H1 (cell line): Measurements from ENCODE around the gene ARHGAP21. TPM values are rescaled to one million over a fixed set of nuclear protein-coding genes. Genes with fewer than 3 reads are reported as not detected.

Experiments used
- CTCF ChIA-PET: fragments of 300-600 bp; sonication (Branson Sonifier 250); formaldehyde crosslinking; loops from one replicate; lab custom pipeline; 2021; ENCODE audit not compliant: partially characterized antibody; lab: Charles Lee
- POLR2A ChIA-PET: fragments of 300-600 bp; sonication (Branson Sonifier 250); formaldehyde crosslinking; loops from one replicate; lab custom pipeline; 2021; ENCODE audit warnings: inconsistent platforms; ENCODE audit not compliant: partially characterized antibody; lab: Charles Lee
- DNase-seq, 2 experiments: peaks; one replicate each; pipeline versions ENCODE4 v3.0.0 to v3.0.0-alpha.2; 2010 to 2022; ENCODE audit warnings: low spot score in 2 of 2, low read depth in 1 of 2, mixed read lengths in 1 of 2
- FAIRE-seq: peaks from 2 replicates; lab custom pipeline; 2011; peaks lifted over from hg19 to GRCh38; lab: Jason Lieb, UNC
- H2AFZ ChIP-seq: 2 replicates; pipeline ENCODE4 v1.8.1; 2012; ENCODE audit warnings: low read length, inconsistent platforms
- H2AK5ac ChIP-seq: 2 replicates; pipeline ENCODE4 v1.6.1; 2013; ENCODE audit warnings: low read depth, low read length
- H2BK120ac ChIP-seq: replicated peaks from 2 replicates; pipeline ENCODE3; 2013; ENCODE audit warnings: low read depth, low read length, inconsistent platforms
- H2BK12ac ChIP-seq: 2 replicates; pipeline ENCODE4 v1.6.1; 2013; ENCODE audit warnings: low read depth, low read length
- H2BK15ac ChIP-seq: 2 replicates; pipeline ENCODE4 v1.6.1; 2013; ENCODE audit warnings: low read length
- H2BK20ac ChIP-seq: 2 replicates; pipeline ENCODE4 v1.6.1; 2013; ENCODE audit warnings: low read length
- H2BK5ac ChIP-seq: 2 replicates; pipeline ENCODE4 v1.6.1; 2013; ENCODE audit warnings: low read depth, low read length
- H3K14ac ChIP-seq: 2 replicates; pipeline ENCODE4 v1.6.1; 2013; ENCODE audit warnings: inconsistent platforms; ENCODE audit not compliant: insufficient read length
- H3K18ac ChIP-seq: 2 replicates; pipeline ENCODE4 v1.6.1; 2013; ENCODE audit warnings: low read length; ENCODE audit errors: extremely low read depth
- H3K23ac ChIP-seq: 2 replicates; pipeline ENCODE4 v1.6.1; 2013; ENCODE audit warnings: inconsistent platforms; ENCODE audit not compliant: insufficient read length
- H3K23me2 ChIP-seq: 2 replicates; pipeline ENCODE4 v1.6.1; 2013; ENCODE audit warnings: low read depth, low read length
- H3K27ac ChIP-seq: 2 replicates; pipeline ENCODE4 v1.6.1; 2011; ENCODE audit warnings: low read depth, low read length, inconsistent platforms
- H3K27me3 ChIP-seq, 4 experiments: replicated peaks in 1 of 4; 1 replicate in 1 of 4; 2 replicates in 3 of 4; pipeline versions ENCODE4 v1.6.1 to v1.8.1; 2011 to 2013; ENCODE audit warnings: low read length in 3 of 4, mild to moderate bottlenecking in 3 of 4, inconsistent platforms in 2 of 4, mixed read lengths in 2 of 4, moderate library complexity in 1 of 4; ENCODE audit not compliant: control insufficient read depth in 3 of 4, insufficient read depth in 3 of 4; ENCODE audit errors: extremely low read depth in 1 of 4
- H3K36me3 ChIP-seq, 4 experiments: 2 replicates each; pipeline versions ENCODE4 v1.6.1 to v1.8.1; 2011 to 2013; ENCODE audit warnings: mild to moderate bottlenecking in 4 of 4, low read length in 3 of 4, moderate library complexity in 2 of 4, control low read depth in 1 of 4, inconsistent platforms in 1 of 4; ENCODE audit not compliant: insufficient read depth in 4 of 4, control insufficient read depth in 2 of 4
- H3K4ac ChIP-seq: replicated peaks from 2 replicates; pipeline ENCODE3; 2013; ENCODE audit warnings: low read length, low read depth, mixed read lengths, inconsistent platforms; ENCODE audit not compliant: insufficient read length
- H3K4me1 ChIP-seq, 4 experiments: replicated peaks in 1 of 4; 1 replicate in 1 of 4; 2 replicates in 3 of 4; pipeline versions ENCODE4 v1.6.1 to v1.8.1; 2011 to 2013; ENCODE audit warnings: low read length in 3 of 4, inconsistent platforms in 2 of 4, mixed read lengths in 1 of 4; ENCODE audit not compliant: insufficient read depth in 4 of 4, control insufficient read depth in 3 of 4
- H3K4me2 ChIP-seq, 2 experiments: 2 replicates each; pipeline versions ENCODE4 v1.6.1 to v1.8.1; 2011 to 2013; ENCODE audit warnings: low read depth in 2 of 2, low read length in 2 of 2, control low read depth in 1 of 2, inconsistent platforms in 1 of 2, mild to moderate bottlenecking in 1 of 2; ENCODE audit not compliant: insufficient read depth in 1 of 2
- H3K4me3 ChIP-seq, 4 experiments: fragments of 200-600, 300-600 bp in 1 of 4; sonication (generic), shearing (Covaris generic), sonication (Bioruptor Twin) in 1 of 4; 2 replicates each; pipeline versions ENCODE4 v1.5.1 to v1.8.1; 2011 to 2016; ENCODE audit warnings: low read length in 4 of 4, low read depth in 3 of 4, control low read depth in 2 of 4, inconsistent platforms in 2 of 4, mild to moderate bottlenecking in 2 of 4, mixed read lengths in 1 of 4, moderate library complexity in 1 of 4; ENCODE audit not compliant: insufficient read depth in 2 of 4; ENCODE audit errors: extremely low read depth in 1 of 4
- H3K56ac ChIP-seq: replicated peaks from 2 replicates; pipeline ENCODE3; 2013; ENCODE audit warnings: low read depth, mild to moderate bottlenecking, mixed read lengths, low read length, inconsistent platforms; ENCODE audit not compliant: insufficient read length
- H3K79me1 ChIP-seq: 2 replicates; pipeline ENCODE4 v1.6.1; 2013; ENCODE audit warnings: low read depth, low read length, control low read depth
- H3K79me2 ChIP-seq, 2 experiments: 2 replicates each; pipeline versions ENCODE4 v1.6.1 to v1.8.1; 2012 to 2013; ENCODE audit warnings: low read length in 2 of 2, mild to moderate bottlenecking in 2 of 2, inconsistent platforms in 1 of 2; ENCODE audit not compliant: insufficient read depth in 2 of 2, control insufficient read depth in 1 of 2
- H3K9ac ChIP-seq, 4 experiments: replicated peaks in 1 of 4; 1 replicate in 1 of 4; 2 replicates in 3 of 4; pipeline versions ENCODE4 v1.6.1 to v1.8.1; 2011 to 2013; ENCODE audit warnings: low read depth in 3 of 4, low read length in 3 of 4, control low read depth in 2 of 4, mild to moderate bottlenecking in 2 of 4, moderate library complexity in 2 of 4, inconsistent platforms in 1 of 4; ENCODE audit errors: extremely low read depth in 1 of 4
- H3K9me3 ChIP-seq, 2 experiments: 2 replicates each; pipeline versions ENCODE4 v1.6.1 to v1.8.1; 2012 to 2013; ENCODE audit warnings: mild to moderate bottlenecking in 2 of 2, moderate library complexity in 2 of 2, control low read depth in 1 of 2, inconsistent platforms in 1 of 2, low read depth in 1 of 2, low read length in 1 of 2, mixed read lengths in 1 of 2; ENCODE audit not compliant: insufficient read depth in 2 of 2
- H4K20me1 ChIP-seq, 2 experiments: replicated peaks in 1 of 2; 2 replicates each; pipeline versions ENCODE3 to v1.8.1; 2011 to 2013; ENCODE audit warnings: inconsistent platforms in 2 of 2, low read length in 2 of 2, mild to moderate bottlenecking in 1 of 2; ENCODE audit not compliant: insufficient read depth in 2 of 2, control insufficient read depth in 1 of 2
- H4K5ac ChIP-seq: 2 replicates; pipeline ENCODE4 v1.6.1; 2013; ENCODE audit warnings: low read length, low read depth, mixed read lengths, inconsistent platforms; ENCODE audit not compliant: insufficient read length
- H4K8ac ChIP-seq: 2 replicates; pipeline ENCODE4 v1.8.0; 2013; ENCODE audit warnings: mild to moderate bottlenecking, moderate library complexity, low read length, inconsistent platforms; ENCODE audit not compliant: insufficient read depth; ENCODE audit errors: extremely low read depth
- H4K91ac ChIP-seq: replicated peaks from 2 replicates; pipeline ENCODE3; 2013; ENCODE audit warnings: low read length, mixed read lengths, inconsistent platforms; ENCODE audit not compliant: insufficient read length
- ASH2L ChIP-seq: fragments of 200-600, 300-600 bp; sonication (generic); IDR thresholded peaks from one replicate; pipeline ENCODE4 v1.7.1; 2017; ENCODE audit warnings: low read length
- BCL11A ChIP-seq, 2 experiments: IDR thresholded peaks; one replicate each; pipeline ENCODE4 v1.6.1; 2011; ENCODE audit warnings: low read depth in 2 of 2, low read length in 2 of 2, mild to moderate bottlenecking in 2 of 2
- BRCA1 ChIP-seq: IDR thresholded peaks from 2 replicates; pipeline ENCODE4 v1.6.1; 2012; ENCODE audit warnings: low read depth, low read length, improper control_type of control experiment
- CHD1 ChIP-seq: IDR thresholded peaks from 2 replicates; pipeline ENCODE4 v1.6.1; 2012; ENCODE audit warnings: low read depth, low read length, improper control_type of control experiment
- CTBP2 ChIP-seq: IDR thresholded peaks from 2 replicates; pipeline ENCODE4 v1.7.0; 2011; ENCODE audit warnings: borderline replicate concordance, mild to moderate bottlenecking, moderate library complexity, mixed read lengths, low read length; ENCODE audit not compliant: insufficient read depth, insufficient read length
- PHF8 ChIP-seq: fragments of 200-600 bp; sonication (generic); conservative IDR thresholded peaks from 2 replicates; pipeline ENCODE4 v1.7.1; 2012; ENCODE audit warnings: low read depth, mild to moderate bottlenecking, inconsistent platforms, low read length, moderate library complexity
- TBP ChIP-seq: IDR thresholded peaks from 2 replicates; pipeline ENCODE4 v1.6.1; 2011; ENCODE audit warnings: low read depth, low read length, improper control_type of control experiment
- whole genome bisulfite sequencing, 2 experiments: shearing (Covaris generic) in 1 of 2; methylation state at CpG; one replicate each; pipeline versions ENCODE4 v1.1.6 to v1.1.7; 2013 to 2015; ENCODE audit warnings: low lambda C conversion rate in 2 of 2, mixed read lengths in 2 of 2, inconsistent platforms in 1 of 2, low coverage in 1 of 2, missing lambda C conversion rate in 1 of 2; ENCODE audit not compliant: insufficient replicate concordance in 2 of 2, insufficient coverage in 1 of 2, insufficient read length in 1 of 2; ENCODE audit errors: extremely low coverage in 1 of 2, missing lambda C conversion rate in 1 of 2; 5-methylcytosine and 5-hydroxymethylcytosine counted together
- polyA plus RNA-seq, 7 experiments: library from polyadenylated mRNA; depleted of rRNA in 3 of 7; stranded (reverse) in 5 of 7; unstranded in 2 of 7; fragments of >200 nt in 5 of 7; fragments of 200-250 nt in 2 of 7; gene quantifications; 1 replicate in 5 of 7; 2 replicates in 1 of 7; 4 replicates in 1 of 7; pipeline versions ENCODE4 v1.2.1 to v1.2.3, GENCODE V29; 2011 to 2013; ENCODE audit warnings: missing spikeins in 2 of 7, mixed read lengths in 2 of 7
- total RNA-seq: library from RNA; stranded (reverse); fragmentation: NEBNext Ultra II Directional; extraction: Animal tissue kit (Norgen Biotek cat#: 25700); gene quantifications from 2 replicates; pipeline ENCODE4 v1.2.1, GENCODE V29; 2021

The ARHGAP21 gene
- total and polyA plus RNA-seq, 2 of the 8 experiments (the other 6 are each of a cell fraction or from before 2014, with no cell fraction given): 14.4 to 35.3 TPM

GRCh38 chr10:24550680-24551079, 173.0 kb downstream of the ARHGAP21 start:
- Histone ChIP-seq H3K27me3 (no peaks in the 10 kb centered on the region), H3K4ac (no peak overlapping the region), H3K27ac (no peak overlapping the region), H4K8ac (no peak overlapping the region), H2AK5ac (no peak overlapping the region), H4K5ac (no peak overlapping the region), H3K18ac (no peak overlapping the region), H2BK5ac (no peak overlapping the region), H2BK15ac (no peak overlapping the region), H4K20me1 (peaks cover 0 to 1% of the 10 kb centered on the region in 2 experiments), H3K23ac (no peak overlapping the region), H3K36me3 (no peaks in the 10 kb centered on the region; a peak in 1 of 8 replicates), H4K91ac (no peak overlapping the region), H2BK20ac (no peak overlapping the region), H3K23me2 (0 out of 2 replicates have a peak, but pooled peaks cover 2% of the 10 kb centered on the region), H3K79me2 (no peaks in the 10 kb centered on the region), H2BK12ac (no peak overlapping the region), H2BK120ac (no peak overlapping the region), H3K4me1 (peaks cover 6 to 11% (median 7%) of the 10 kb centered on the region in 4 experiments; a peak in 6 of 7 replicates), H2AFZ (no peak overlapping the region), H3K56ac (no peak overlapping the region), H3K4me3 (no peak overlapping the region), H3K79me1 (no peaks in the 10 kb centered on the region), H3K14ac (no peak overlapping the region), H3K9ac (no peak overlapping the region), H3K9me3 (no peaks in the 10 kb centered on the region), H3K4me2 (no peak overlapping the region)
- 94% methylated on average over 10 of the region's 10 CpGs; no CpG with 5 or more reads in 1 of the 2 experiments for WGBS, 2 experiments
- CTCF ChIA-PET: interaction anchor here (0.6 to 2.5 kb wide), 4 partner anchors 10 to 556 kb away, joined by 3 to 16 read pairs (median 5); no protein-coding TSS in a partner anchor
- TF ChIP-seq BRCA1 (no peak), ASH2L (no peak), CHD1 (no peak), CTBP2 (no peak), BCL11A (IDR thresholded peaks at IDR 0.05; ENCODE audit: low read depth in 2 of 2, low read length in 2 of 2) (no peak), PHF8 (no peak), TBP (no peak)
- POLR2A ChIA-PET: interaction anchor here (1.1 kb wide), 1 partner anchor 118 kb away, joined by 3 read pairs; no protein-coding TSS in a partner anchor
- no peak for FAIRE-seq
- DNase-seq: no peak
